ENCODE data around the gene LCE2C. TPM values are rescaled to one million over a fixed set of nuclear protein-coding genes. Genes with fewer than 3 reads are reported as not detected.
"Not testable (repeated sequence)": the region's sequence is repeated elsewhere in the genome, so short reads cannot be mapped to it uniquely, and the experiment has no call there.

LCE2C gene
- polyA plus RNA-seq, 1 donor from 2014 or later = not detected

GRCh38 chr1:152657677-152658076 is 17.4 kb upstream of the LCE2C start:
- Histone ChIP-seq H3K27ac (ENCODE audit: low read length) (no peak overlapping the region), H3K79me2 (replicated peaks; ENCODE audit: insufficient read depth, low read length) (no peaks in the 10 kb centered on the region), H3K9ac (ENCODE audit: low read length) (no peak overlapping the region), H3K4me2 (ENCODE audit: low read length) (no peak overlapping the region), H3K36me3 (ENCODE audit: insufficient read depth, low read length) (no peaks in the 10 kb centered on the region), H3K4me3 (ENCODE audit: low read length) (no peak overlapping the region), H3K9me3 (ENCODE audit: low read length) (peaks cover 4% of the 10 kb centered on the region), H4K20me1 (ENCODE audit: insufficient read depth) (no peaks in the 10 kb centered on the region), H2AFZ (ENCODE audit: low read depth, low read length) (no peak overlapping the region), H3K9me2 (ENCODE audit: insufficient read depth, low read length) (no peaks in the 10 kb centered on the region), H3K27me3 (ENCODE audit: insufficient read depth, low read depth, low read length) (no peaks in the 10 kb centered on the region), H3F3A (ENCODE audit: insufficient read depth, low read length, poor library complexity, severe bottlenecking) (no peaks in the 10 kb centered on the region)
- TF ChIP-seq TAF1 (IDR thresholded peaks at IDR 0.05; ENCODE audit: low read depth) (no peak), MXI1 (conservative IDR thresholded peaks at IDR 0.05; ENCODE audit: poor library complexity, severe bottlenecking) (no peak), REST (IDR thresholded peaks at IDR 0.05; ENCODE audit: borderline replicate concordance) (no peak), SMC3 (conservative IDR thresholded peaks at IDR 0.05; ENCODE audit: poor library complexity) (no peak), POLR2AphosphoS5 (IDR thresholded peaks at IDR 0.05) (no peak)

- H3K27me3 ChIP-seq (ENCODE audit: insufficient read depth, low read depth, low read length) = no peaks in the 10 kb centered on the region
- H3K79me2 ChIP-seq (replicated peaks; ENCODE audit: insufficient read depth, low read length) = no peaks in the 10 kb centered on the region
- TF ChIP-seq TAF1 (IDR thresholded peaks at IDR 0.05; ENCODE audit: low read depth) = no peak
- TF ChIP-seq EZH2 (IDR thresholded peaks at IDR 0.05; ENCODE audit: borderline replicate concordance, insufficient read depth, low read length, poor library complexity, severe bottlenecking) = no peak
- TF ChIP-seq EP300 (conservative IDR thresholded peaks at IDR 0.05; ENCODE audit: poor library complexity, severe bottlenecking) = no peak
- no peak overlapping the region for H3K4me2 ChIP-seq (ENCODE audit: low read length)
- H3K36me3 ChIP-seq (ENCODE audit: insufficient read depth, low read length) = no peaks in the 10 kb centered on the region
- H3K4me3 ChIP-seq (ENCODE audit: low read length) = no peak overlapping the region
- H3K9me2 ChIP-seq (ENCODE audit: insufficient read depth, low read length) = no peaks in the 10 kb centered on the region
- H3K9me3 ChIP-seq (ENCODE audit: low read length) = peaks cover 4% of the 10 kb centered on the region
- H3K9ac ChIP-seq (ENCODE audit: low read length) = no peak overlapping the region
- no peak overlapping the region for H3K27ac ChIP-seq (ENCODE audit: low read length)
- no peaks in the 10 kb centered on the region for H3F3A ChIP-seq (ENCODE audit: insufficient read depth, low read length, poor library complexity, severe bottlenecking)
- H4K20me1 ChIP-seq (ENCODE audit: insufficient read depth) = no peaks in the 10 kb centered on the region
- no peak overlapping the region for H2AFZ ChIP-seq (ENCODE audit: low read depth, low read length)
Measured at GRCh38 chr1:152658649-152659048, 16.4 kb upstream of the LCE2C start.

GRCh38 chr1:152663098-152663497 is 12.0 kb upstream of the LCE2C start, which contains the start of gene LCE2D:
LCE2D (plus strand) TSS chr1:152663380; CDS start chr1:152664106, 726 bp downstream.
- H3K27ac ChIP-seq (ENCODE audit: low read length) = no peak within 1 kb of the TSS
- H3K4me2 ChIP-seq (ENCODE audit: low read length) = no peak within 1 kb of the TSS
- TF ChIP-seq CTCF (IDR thresholded peaks at IDR 0.05; ENCODE audit: poor library complexity, severe bottlenecking) = no peak
- TF ChIP-seq EP300 (conservative IDR thresholded peaks at IDR 0.05; ENCODE audit: poor library complexity, severe bottlenecking) = no peak
- TF ChIP-seq REST (IDR thresholded peaks at IDR 0.05; ENCODE audit: borderline replicate concordance) = no peak
- TF ChIP-seq TAF1 (IDR thresholded peaks at IDR 0.05; ENCODE audit: low read depth) = no peak
- TF ChIP-seq SMC3 (conservative IDR thresholded peaks at IDR 0.05; ENCODE audit: poor library complexity) = no peak
- no peak for TF ChIP-seq MXI1 (conservative IDR thresholded peaks at IDR 0.05; ENCODE audit: poor library complexity, severe bottlenecking)
- no peak for TF ChIP-seq POLR2AphosphoS5 (IDR thresholded peaks at IDR 0.05)
- TF ChIP-seq RAD21 (conservative IDR thresholded peaks at IDR 0.05) = no peak
- TF ChIP-seq EZH2 (IDR thresholded peaks at IDR 0.05; ENCODE audit: borderline replicate concordance, insufficient read depth, low read length, poor library complexity, severe bottlenecking) = no peak
- no peaks in the 10 kb centered on the region for H3K79me2 ChIP-seq (replicated peaks; ENCODE audit: insufficient read depth, low read length)
- no peaks in the 10 kb centered on the region for H3K36me3 ChIP-seq (ENCODE audit: insufficient read depth, low read length)
- H4K20me1 ChIP-seq (ENCODE audit: insufficient read depth) = no peaks in the 10 kb centered on the region
- no peaks in the 10 kb centered on the region for H3K27me3 ChIP-seq (ENCODE audit: insufficient read depth, low read depth, low read length)
- no peak within 1 kb of the TSS for H2AFZ ChIP-seq (ENCODE audit: low read depth, low read length)
- no peaks in the 10 kb centered on the region for H3K9me2 ChIP-seq (ENCODE audit: insufficient read depth, low read length)
- H3K9me3 ChIP-seq (ENCODE audit: low read length) = peaks cover 5% of the 10 kb centered on the region
- no peaks in the 10 kb centered on the region for H3F3A ChIP-seq (ENCODE audit: insufficient read depth, low read length, poor library complexity, severe bottlenecking)
- H3K9ac ChIP-seq (ENCODE audit: low read length) = no peak within 1 kb of the TSS
- H3K4me3 ChIP-seq (ENCODE audit: low read length) = no peak within 1 kb of the TSS

GRCh38 chr1:152666171-152666570 is 8.9 kb upstream of the LCE2C start:
- H2AFZ ChIP-seq (ENCODE audit: low read depth, low read length); H3K27me3 ChIP-seq (ENCODE audit: insufficient read depth, low read depth, low read length); H3K36me3 ChIP-seq (ENCODE audit: insufficient read depth, low read length); H3K4me3 ChIP-seq (ENCODE audit: low read length); H3K9me2 ChIP-seq (ENCODE audit: insufficient read depth, low read length); H3F3A ChIP-seq (ENCODE audit: insufficient read depth, low read length, poor library complexity, severe bottlenecking); H3K9ac ChIP-seq (ENCODE audit: low read length); H3K4me2 ChIP-seq (ENCODE audit: low read length); H3K27ac ChIP-seq (ENCODE audit: low read length); H4K20me1 ChIP-seq (ENCODE audit: insufficient read depth); H3K9me3 ChIP-seq (ENCODE audit: low read length); H3K79me2 ChIP-seq (replicated peaks; ENCODE audit: insufficient read depth, low read length): not testable (repeated sequence)
